HG02763 (cell line): ENCODE measurements around the gene RBMS3.

Experiments
- ATAC-seq: cut with Tn5 transposase; IDR thresholded peaks from one replicate; pipeline ENCODE4 v1.9.1; 2021; ENCODE audit warnings: mild to moderate bottlenecking, moderate library complexity; ENCODE audit not compliant: unreplicated experiment

RBMS3 gene

GRCh38 chr3:29275309-29275708, 5.6 kb upstream of the RBMS3 start:
- no peak for ATAC-seq

- no peak for ATAC-seq
These were observed 3.6 kb upstream of the RBMS3 start for GRCh38 chr3:29277249-29277648.

- ATAC-seq: no peak
These were observed 1.6 kb upstream of the RBMS3 start for GRCh38 chr3:29279286-29279685.

GRCh38 chr3:29279806-29280205, 1.1 kb upstream of the RBMS3 start:
- ATAC-seq: no peak

- no peak for ATAC-seq
These were observed 148 bp downstream of the RBMS3 start for GRCh38 chr3:29281094-29281343.

- ATAC-seq: no peak
These were observed 722 bp downstream of the RBMS3 start for GRCh38 chr3:29281344-29282241.

- ATAC-seq: no peak
These were observed 1.8 kb downstream of the RBMS3 start for GRCh38 chr3:29282427-29283230.

- no peak for ATAC-seq
These were observed 2.6 kb downstream of the RBMS3 start for GRCh38 chr3:29283231-29284119.

GRCh38 chr3:29284497-29284896, 3.6 kb downstream of the RBMS3 start:
- ATAC-seq: no peak

GRCh38 chr3:29285471-29286071, 4.7 kb downstream of the RBMS3 start:
- ATAC-seq: no peak

GRCh38 chr3:29286478-29287240, 5.8 kb downstream of the RBMS3 start:
- no peak for ATAC-seq

- no peak for ATAC-seq
These were observed 9.7 kb downstream of the RBMS3 start for GRCh38 chr3:29290596-29290995.

GRCh38 chr3:29291260-29291981, 10.6 kb downstream of the RBMS3 start:
- no peak for ATAC-seq

- no peak for ATAC-seq
These were observed 11.1 kb downstream of the RBMS3 start for GRCh38 chr3:29291982-29292363.

- no peak for ATAC-seq
These were observed 12.6 kb downstream of the RBMS3 start for GRCh38 chr3:29293421-29293820.

GRCh38 chr3:29297998-29298397, 17.1 kb downstream of the RBMS3 start:
- ATAC-seq: no peak

- no peak for ATAC-seq
These were observed 20.6 kb downstream of the RBMS3 start for GRCh38 chr3:29301332-29302019.

GRCh38 chr3:29302619-29303018, 21.7 kb downstream of the RBMS3 start:
- no peak for ATAC-seq

- ATAC-seq: no peak
These were observed 26.4 kb downstream of the RBMS3 start for GRCh38 chr3:29307295-29307694.
